ENCODE results near the gene PYDC1.
"Not testable (repeated sequence)": the region's sequence is repeated elsewhere in the genome, so short reads cannot be mapped to it uniquely, and the experiment has no call there.

Gene PYDC1

DNA sequence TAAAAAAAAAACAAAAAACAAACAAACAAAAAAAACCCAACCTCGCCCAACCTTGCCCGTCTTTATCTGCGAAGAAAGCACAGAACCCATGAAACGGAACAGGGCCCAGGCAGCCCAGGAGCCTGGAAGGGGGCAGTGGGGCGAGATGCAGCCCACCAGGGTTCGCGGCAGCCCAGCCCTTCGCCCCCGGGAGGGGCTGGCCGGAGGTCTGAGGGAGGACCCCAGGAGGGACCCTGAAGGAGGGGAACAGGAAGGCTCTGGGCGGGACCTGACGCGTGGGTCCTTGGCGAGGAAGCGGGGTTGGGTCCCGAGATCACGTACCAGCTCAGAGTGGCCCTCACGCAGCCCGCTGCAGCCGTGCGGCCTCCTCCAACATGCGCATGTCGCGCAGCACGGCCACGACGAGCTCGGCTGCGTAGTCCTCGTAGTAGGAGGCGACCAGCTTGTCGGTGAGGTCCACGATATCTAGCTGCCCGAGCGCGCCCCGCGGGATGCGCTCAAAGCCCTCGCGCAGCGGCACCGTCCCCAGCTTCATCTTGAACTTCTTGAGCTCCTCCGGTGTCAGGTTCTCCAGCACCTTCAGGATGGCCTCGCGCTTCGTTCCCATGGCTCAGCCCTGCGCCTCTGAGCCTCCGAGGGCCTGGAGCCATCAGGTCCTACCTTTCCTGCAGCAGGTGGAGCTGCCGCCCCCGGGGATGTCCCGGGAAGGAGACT lies at the start of gene PYDC1:
PYDC1 (minus strand) TSS at position 714 of the 714 bp plus-strand sequence; CDS start at position 607, 107 bp downstream.
- no peak within 1 kb of the TSS for H3K4me3 ChIP-seq (ENCODE audit: low read length)
- TF ChIP-seq ZNF274 (IDR thresholded peaks at IDR 0.05; ENCODE audit: low read depth, low read length): no peak

DNA sequence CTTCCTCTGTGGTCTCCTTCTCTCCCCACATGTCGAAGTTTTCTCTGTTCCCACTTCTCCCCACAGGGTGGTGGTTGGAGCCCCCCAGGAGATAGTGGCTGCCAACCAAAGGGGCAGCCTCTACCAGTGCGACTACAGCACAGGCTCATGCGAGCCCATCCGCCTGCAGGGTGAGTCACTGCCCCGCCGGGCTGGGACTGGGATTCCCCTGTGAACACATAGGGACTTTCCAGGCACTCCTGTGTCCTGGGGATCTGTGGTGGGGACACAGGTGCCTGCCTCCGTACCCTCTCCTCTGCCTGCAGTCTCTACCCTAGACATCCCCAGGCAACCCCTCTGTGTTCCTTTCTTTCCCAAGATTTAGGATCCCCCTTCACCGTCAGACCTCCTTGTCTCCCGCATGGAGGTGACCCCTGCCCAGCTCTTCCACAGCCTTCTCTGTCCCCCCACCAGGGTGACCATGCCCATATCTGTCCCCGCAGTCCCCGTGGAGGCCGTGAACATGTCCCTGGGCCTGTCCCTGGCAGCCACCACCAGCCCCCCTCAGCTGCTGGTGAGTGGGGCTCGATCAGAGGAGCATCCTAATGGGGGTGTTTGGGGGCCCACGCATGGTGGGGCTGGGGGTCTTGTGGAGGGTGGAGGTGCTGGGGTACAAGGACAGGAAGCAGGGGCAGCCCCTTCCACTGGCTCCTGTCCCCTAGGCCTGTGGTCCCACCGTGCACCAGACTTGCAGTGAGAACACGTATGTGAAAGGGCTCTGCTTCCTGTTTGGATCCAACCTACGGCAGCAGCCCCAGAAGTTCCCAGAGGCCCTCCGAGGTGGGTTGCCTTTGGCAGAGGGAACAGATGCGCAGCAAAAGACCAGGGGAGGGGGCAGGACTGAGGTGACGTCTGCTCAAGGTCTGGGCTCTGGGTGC lies 48.7 kb upstream of the PYDC1 start:
- H3K4me3 ChIP-seq (ENCODE audit: low read length): no peak overlapping the region
- TF ChIP-seq ZNF274 (IDR thresholded peaks at IDR 0.05; ENCODE audit: low read depth, low read length): no peak

DNA sequence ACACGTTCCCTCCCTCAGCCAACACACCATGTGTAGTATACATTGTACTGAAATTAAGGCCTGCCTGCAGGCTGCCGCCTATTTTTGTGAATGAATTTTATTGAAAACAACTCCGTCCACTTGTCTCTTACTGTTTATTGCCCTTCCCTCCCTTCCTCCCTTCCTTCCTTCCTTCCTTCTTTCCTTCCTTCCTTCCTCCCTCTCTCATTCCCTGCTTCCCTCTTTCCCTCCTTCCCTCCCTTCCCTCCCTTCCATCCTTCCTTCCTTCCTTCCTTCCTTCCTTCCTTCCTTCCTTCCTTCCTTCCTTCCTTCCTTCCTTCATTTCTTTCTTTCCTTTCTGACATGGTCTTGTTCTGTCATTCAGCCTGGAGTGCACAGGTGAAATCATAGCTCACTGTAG lies 45.1 kb upstream of the PYDC1 start:
- no peak overlapping the region for H3K4me3 ChIP-seq (ENCODE audit: low read length)
- TF ChIP-seq ZNF274 (IDR thresholded peaks at IDR 0.05; ENCODE audit: low read depth, low read length): no peak

DNA sequence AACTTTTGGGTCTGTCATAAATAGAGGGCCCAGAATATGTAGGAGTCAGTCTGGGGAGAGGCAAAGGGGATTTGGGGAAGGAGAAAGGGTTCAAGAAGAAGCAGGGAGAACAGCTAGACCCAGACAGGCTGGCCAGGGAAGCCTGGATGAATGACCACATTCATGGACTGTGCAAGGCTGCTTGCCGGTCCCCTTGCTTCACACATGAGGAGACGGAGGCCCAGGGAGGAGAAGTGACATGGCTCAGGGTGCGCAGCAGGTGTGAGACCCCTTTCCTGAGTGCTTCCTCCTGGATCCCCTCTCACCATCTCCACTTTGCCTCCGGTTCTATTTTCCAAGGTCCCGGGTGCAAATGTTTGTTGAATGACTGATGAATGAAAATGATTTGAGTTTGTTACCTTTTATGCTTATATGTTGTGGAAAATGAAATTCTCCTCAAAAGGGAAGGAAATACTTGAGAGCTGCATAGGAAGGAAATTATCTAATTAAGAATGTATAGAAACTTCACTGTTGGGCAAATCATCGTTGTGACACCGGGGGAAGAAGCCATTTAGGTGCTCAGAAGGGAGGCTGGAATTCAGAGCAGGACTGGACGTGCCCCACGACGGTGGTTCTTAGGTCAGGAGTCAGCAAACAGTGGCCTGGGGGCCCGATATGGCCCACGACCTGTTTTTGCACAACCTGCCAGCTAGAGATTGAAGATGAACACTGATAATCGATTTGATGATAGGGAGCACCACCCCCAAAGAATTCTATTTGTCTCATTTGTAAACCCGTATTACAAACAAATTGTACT lies 43.4 kb upstream of the PYDC1 start:
- H3K4me3 ChIP-seq (ENCODE audit: low read length): peak overlapping the region; percentile 23; the same call in 1 of the 2 replicates
- no peak for TF ChIP-seq ZNF274 (IDR thresholded peaks at IDR 0.05; ENCODE audit: low read depth, low read length)

DNA sequence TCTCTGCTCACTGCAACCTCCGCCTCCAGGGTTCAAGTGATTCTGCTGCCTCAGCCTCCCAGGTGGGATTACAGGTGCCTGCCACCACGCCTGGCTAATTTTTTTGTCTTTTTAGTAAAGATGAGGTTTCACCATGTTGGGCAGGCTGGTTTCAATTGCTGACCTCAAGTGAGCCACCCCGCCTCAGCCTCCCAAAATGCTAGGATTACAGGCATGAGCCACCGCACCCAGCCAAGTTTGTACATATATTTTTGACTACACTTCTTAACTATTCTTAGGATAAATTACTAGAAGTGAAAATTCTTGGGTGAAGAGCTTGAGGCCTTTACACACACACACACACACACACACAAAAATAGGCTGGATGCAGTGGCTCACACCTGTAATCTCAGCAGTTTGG lies 41.4 kb upstream of the PYDC1 start:
- no peak overlapping the region for H3K4me3 ChIP-seq (ENCODE audit: low read length)
- no peak for TF ChIP-seq ZNF274 (IDR thresholded peaks at IDR 0.05; ENCODE audit: low read depth, low read length)

DNA sequence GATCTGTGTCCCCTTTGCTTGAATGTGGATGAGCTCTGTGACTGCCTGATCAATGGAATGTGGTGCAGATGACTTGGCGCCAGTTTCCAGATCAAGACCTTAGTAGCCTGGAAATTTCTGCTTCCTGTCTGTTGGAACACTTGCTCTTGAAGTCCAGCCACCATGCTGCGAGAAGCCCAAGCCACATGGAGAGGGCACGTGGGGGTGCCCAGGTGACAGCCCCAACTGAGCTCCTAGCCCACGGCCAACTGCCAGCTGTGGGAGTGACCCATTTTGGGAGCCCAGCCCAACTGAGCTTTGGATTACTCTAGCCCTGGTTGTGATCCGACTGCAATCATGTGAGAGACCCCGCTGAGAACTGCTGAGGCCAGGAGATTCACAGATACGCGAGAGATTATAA lies 39.5 kb upstream of the PYDC1 start:
- TF ChIP-seq ZNF274 (IDR thresholded peaks at IDR 0.05; ENCODE audit: low read depth, low read length): no peak
- H3K4me3 ChIP-seq (ENCODE audit: low read length): no peak overlapping the region

DNA sequence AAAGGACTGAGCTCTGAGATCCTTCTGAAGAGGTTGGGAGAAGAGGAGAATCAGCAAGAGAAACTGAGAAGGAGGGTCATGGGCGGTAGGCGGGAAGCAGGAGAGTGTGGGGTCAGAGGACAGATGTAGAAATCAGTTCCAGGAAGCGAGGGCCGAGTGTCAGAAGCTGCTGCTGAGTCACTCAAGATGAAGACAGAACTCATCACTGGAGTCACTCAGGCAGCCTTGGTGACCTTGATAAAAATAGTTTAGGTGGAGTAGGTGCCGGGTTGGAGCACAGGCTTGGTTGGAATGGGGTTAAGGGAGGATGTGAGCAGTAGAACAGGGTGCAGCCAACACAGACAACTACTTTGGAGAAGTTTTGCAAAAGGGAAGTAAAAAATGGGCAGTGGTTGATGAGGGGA lies 36.7 kb upstream of the PYDC1 start:
- no peak overlapping the region for H3K4me3 ChIP-seq (ENCODE audit: low read length)
- no peak for TF ChIP-seq ZNF274 (IDR thresholded peaks at IDR 0.05; ENCODE audit: low read depth, low read length)

DNA sequence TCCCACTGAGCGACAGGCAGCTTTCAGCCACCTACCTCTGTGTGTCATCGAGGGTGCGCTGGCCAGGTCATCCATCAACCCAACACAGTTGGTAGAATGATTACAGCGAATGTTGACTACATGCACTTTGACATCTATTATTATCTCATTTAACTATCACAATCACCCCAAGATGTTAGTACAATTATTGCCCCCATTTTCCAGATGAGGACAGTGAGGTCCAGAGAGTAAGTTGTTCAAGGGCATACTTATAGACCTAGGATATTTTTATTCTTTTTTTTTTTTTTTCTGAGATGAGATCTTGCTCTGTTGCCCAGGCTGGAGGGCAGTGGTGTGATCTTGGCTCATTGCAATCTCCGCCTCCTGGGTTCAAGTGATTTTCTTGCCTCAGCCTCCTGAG lies 34.5 kb upstream of the PYDC1 start:
- no peak overlapping the region for H3K4me3 ChIP-seq (ENCODE audit: low read length)
- TF ChIP-seq ZNF274 (IDR thresholded peaks at IDR 0.05; ENCODE audit: low read depth, low read length): no peak

DNA sequence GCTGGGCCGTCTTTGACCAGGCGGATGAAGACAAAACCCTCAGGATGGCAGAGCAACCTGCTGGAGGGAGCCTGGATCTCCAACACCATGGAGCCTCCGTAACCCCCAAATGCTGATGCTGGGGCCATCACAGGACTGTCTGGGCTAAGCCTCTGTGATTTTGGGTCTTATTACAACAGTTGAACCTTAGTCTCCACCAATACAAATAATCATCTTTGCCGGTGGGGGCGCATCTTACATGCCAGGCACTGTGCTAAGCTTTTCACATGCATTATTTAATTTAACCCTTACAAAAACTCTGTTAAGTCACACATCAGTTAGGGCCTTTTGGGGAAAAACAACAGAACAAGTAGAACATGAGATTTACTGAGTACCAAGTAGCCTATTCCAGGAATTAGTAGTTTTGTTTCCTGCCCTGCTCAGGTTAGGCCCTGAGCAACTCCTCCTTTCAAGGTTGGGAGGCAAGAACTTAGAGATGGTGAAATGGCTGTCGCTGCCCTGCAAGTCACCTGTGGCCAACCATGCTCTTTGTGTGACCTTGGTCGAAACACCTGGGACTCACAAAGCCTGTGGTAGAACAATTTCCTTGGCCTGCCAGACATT lies 33.9 kb upstream of the PYDC1 start:
- H3K4me3 ChIP-seq (ENCODE audit: low read length): no peak overlapping the region
- no peak for TF ChIP-seq ZNF274 (IDR thresholded peaks at IDR 0.05; ENCODE audit: low read depth, low read length)

DNA sequence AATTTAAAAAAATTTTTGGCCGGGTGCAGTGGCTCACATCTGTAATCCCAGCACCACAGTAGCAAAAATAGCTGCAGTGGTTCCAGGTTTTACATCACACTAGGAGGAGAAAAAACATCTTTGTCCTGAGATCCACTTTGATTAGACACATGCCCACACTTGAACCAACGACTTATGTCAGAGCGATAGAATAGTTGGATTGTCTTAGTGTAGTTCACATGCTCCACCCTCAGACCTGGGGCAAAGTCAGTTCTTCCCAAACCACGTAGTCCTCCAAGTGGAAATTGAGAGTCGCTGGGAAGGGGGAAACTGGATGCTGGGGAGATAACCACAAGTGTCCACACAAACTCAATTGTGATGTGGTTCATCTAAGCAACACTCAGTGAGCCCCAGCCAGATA lies 31.4 kb upstream of the PYDC1 start:
- TF ChIP-seq ZNF274 (IDR thresholded peaks at IDR 0.05; ENCODE audit: low read depth, low read length): no peak
- no peak overlapping the region for H3K4me3 ChIP-seq (ENCODE audit: low read length)

DNA sequence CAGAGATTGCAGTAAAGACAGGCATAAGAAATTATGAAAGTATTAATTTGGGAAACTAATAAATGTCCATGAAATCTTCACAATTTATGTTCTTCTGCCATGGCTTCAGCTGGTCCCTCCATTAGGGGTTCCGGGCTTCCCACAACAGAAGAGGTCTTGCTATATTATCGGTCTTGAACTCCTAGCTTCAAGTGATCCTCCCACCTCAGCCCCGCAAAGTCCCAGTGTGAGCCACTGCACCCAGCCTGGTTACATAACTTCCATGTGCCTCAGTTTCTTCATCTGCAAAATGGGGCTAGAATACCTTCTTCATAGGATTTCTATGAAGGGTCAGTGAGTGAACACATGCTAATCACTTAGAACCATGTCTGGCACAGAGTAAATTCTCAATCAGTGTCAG lies 29.4 kb upstream of the PYDC1 start:
- H3K4me3 ChIP-seq (ENCODE audit: low read length): no peak overlapping the region
- TF ChIP-seq ZNF274 (IDR thresholded peaks at IDR 0.05; ENCODE audit: low read depth, low read length): no peak

DNA sequence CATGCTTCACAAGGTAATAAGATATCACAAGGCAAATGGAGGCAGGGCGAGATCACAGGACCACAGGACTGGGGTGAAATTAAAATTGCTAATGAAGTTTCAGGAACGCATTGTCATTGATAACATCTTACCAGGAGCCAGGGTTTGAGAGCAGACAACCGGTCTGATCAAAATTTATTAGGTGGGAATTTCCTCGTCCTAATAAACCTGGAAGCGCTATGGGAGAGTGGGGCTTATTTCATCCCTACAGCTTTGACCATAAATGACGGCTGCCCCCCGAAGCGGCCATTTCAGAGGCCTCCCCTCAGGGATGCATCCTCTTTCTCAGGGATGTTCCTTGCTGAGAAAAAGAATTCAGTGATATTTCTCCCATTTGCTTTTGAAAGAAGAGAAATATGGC lies 28.7 kb upstream of the PYDC1 start:
- not testable (repeated sequence) for H3K4me3 ChIP-seq (ENCODE audit: low read length)

DNA sequence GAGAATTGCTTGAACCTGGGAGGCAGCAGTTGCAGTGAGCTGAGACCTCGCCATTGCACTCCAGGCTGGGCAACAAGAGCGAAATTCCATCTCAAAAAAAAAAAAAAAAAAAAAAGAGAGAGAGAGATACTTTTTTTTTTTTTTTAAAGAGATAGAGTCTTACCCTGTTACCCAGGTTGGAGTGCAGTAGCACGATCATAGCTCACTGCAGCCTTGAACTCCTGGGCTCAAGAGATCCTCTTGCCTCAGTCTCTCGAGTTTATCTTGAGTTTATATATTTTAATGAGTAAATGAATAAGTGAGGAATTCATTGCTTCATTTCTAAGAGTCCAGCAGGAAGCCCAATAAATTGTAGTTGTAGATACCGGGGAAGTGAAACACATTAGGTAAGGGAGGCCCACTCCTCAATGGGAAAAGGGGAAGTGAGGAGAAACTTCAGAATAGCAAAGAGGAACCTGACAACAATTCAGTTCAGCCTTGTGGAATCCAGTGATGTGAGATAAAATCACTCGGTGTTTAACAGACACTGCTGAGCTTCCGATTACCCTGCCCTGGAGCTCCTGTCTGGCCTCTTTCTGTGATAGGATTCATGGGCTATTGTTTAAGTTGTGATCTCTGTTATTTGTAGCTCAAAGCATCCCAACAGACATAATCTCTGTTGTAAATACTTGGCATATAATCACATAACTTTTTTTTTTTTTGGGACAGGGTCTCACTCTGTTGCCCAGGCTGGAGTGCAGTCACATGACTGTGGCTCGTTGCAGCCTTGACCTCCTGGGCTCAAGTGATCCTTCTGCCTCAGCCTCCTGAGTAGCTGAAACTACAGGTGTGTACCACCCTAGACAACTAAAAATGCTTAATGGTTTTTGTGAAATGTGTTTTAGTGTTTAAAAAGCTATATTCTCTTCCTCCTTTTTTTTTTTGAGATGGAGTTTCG lies 27.1 kb upstream of the PYDC1 start:
- H3K4me3 ChIP-seq (ENCODE audit: low read length): no peak overlapping the region
- TF ChIP-seq ZNF274 (IDR thresholded peaks at IDR 0.05; ENCODE audit: low read depth, low read length): no peak

All from GM08714 (cell line).